HG03139 (cell line): ENCODE measurements around the gene CCDC187.

ENCODE experiments used
- ATAC-seq: cut with Tn5 transposase; IDR thresholded peaks from one replicate; pipeline ENCODE4 v1.9.1; 2021; ENCODE audit not compliant: unreplicated experiment

CCDC187 gene

GRCh38 chr9:136300016-136300545, 3.8 kb downstream of the CCDC187 start:
- no peak for ATAC-seq

- ATAC-seq = no peak
Measured at GRCh38 chr9:136299541-136299940, 4.4 kb downstream of the CCDC187 start.

- no peak for ATAC-seq
Measured at GRCh38 chr9:136299116-136299515, 4.8 kb downstream of the CCDC187 start.

- ATAC-seq = no peak
Measured at GRCh38 chr9:136297766-136298735, 5.8 kb downstream of the CCDC187 start.

- ATAC-seq = no peak
Measured at GRCh38 chr9:136297016-136297691, 6.7 kb downstream of the CCDC187 start.

- no peak for ATAC-seq
Measured at GRCh38 chr9:136296434-136297015, 7.4 kb downstream of the CCDC187 start.

- ATAC-seq = no peak
Measured at GRCh38 chr9:136295542-136296433, 8.1 kb downstream of the CCDC187 start.

- no peak for ATAC-seq
Measured at GRCh38 chr9:136295055-136295454, 8.8 kb downstream of the CCDC187 start.

- no peak for ATAC-seq
Measured at GRCh38 chr9:136294437-136294836, 9.5 kb downstream of the CCDC187 start.

GRCh38 chr9:136293476-136294077, 10.3 kb downstream of the CCDC187 start:
- no peak for ATAC-seq

GRCh38 chr9:136292591-136293448, 11.1 kb downstream of the CCDC187 start:
- no peak for ATAC-seq

GRCh38 chr9:136292026-136292538, 11.8 kb downstream of the CCDC187 start:
- no peak for ATAC-seq

GRCh38 chr9:136291306-136292025, 12.4 kb downstream of the CCDC187 start:
- no peak for ATAC-seq

- ATAC-seq = no peak
Measured at GRCh38 chr9:136290508-136291000, 13.3 kb downstream of the CCDC187 start.

GRCh38 chr9:136289651-136290507, 14.0 kb downstream of the CCDC187 start:
- ATAC-seq = no peak

GRCh38 chr9:136287960-136288753, 15.7 kb downstream of the CCDC187 start:
- no peak for ATAC-seq
